Brain microvascular endothelial cell (primary cell): ENCODE results near the gene PIK3C2G.

ENCODE experiments used
- DNase-seq: peaks from one replicate; pipeline ENCODE4 v3.0.0-alpha.2; 2020
- H3K27ac ChIP-seq: fragments of 250-450 bp; sonication (Bioruptor Pico); 2 replicates; pipeline ENCODE4 v1.5.1; 2020; ENCODE audit warnings: mild to moderate bottlenecking, moderate library complexity
- H3K27me3 ChIP-seq: fragments of 250-450 bp; sonication (Bioruptor Pico); replicated peaks from 2 replicates; pipeline ENCODE4 v1.5.1; 2020; ENCODE audit warnings: mild to moderate bottlenecking
- H3K36me3 ChIP-seq: fragments of 250-450 bp; sonication (Bioruptor Pico); replicated peaks from 2 replicates; pipeline ENCODE4 v1.5.1; 2020; ENCODE audit warnings: mild to moderate bottlenecking
- H3K4me3 ChIP-seq: 2 replicates; pipeline ENCODE4 v1.5.1; 2011; ENCODE audit warnings: low read depth, mild to moderate bottlenecking, control low read depth, low read length, moderate library complexity
- CTCF ChIP-seq: IDR thresholded peaks from 2 replicates; pipeline ENCODE4 v1.5.1; 2011; ENCODE audit warnings: low read depth, mild to moderate bottlenecking, moderate library complexity, low read length, control low read depth, inconsistent platforms; ENCODE audit errors: missing control alignments
- in situ Hi-C: cut with HindIII; loops from 2 replicates; pipeline ENCODE4 v1.10.0; 2017; ENCODE audit warnings: low sequenced_read_pairs, low pct_ligation_motif_present

Gene PIK3C2G

DNA sequence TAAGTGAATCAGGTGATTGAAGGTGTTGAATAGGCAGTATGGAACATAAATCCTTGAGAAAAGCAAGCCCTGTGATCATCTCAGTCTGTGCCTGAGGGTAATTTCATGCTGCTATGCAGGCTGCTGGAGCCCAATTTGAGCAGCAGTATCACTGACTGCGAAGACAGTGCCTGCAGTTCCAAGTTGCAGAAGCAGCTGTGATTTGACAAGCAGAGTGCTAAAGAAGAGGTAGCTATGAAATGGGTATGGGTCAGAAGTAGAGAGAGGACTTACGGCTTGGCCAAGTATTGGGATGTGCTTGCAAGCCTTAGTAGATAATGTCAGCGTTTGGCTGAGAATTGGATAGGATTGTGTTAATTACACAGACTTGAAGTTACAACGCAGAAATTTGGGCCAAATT, 22.5 kb downstream of the PIK3C2G start:
- Histone ChIP-seq H3K27me3 (no peaks in the 10 kb centered on the region), H3K27ac (no peak overlapping the region), H3K36me3 (no peaks in the 10 kb centered on the region), H3K4me3 (no peak overlapping the region)
- in situ Hi-C loops = no loop called here
- no peak for TF ChIP-seq CTCF
- DNase-seq = no peak

- no peak for DNase-seq
- Histone ChIP-seq H3K36me3 (no peaks in the 10 kb centered on the region), H3K27me3 (no peaks in the 10 kb centered on the region), H3K4me3 (no peak overlapping the region), H3K27ac (no peak overlapping the region)
- in situ Hi-C loops = no loop called here
- no peak for TF ChIP-seq CTCF
These were observed 23.1 kb downstream of the PIK3C2G start for GRCh38 chr12:18284386-18284785.

- no peak overlapping the region for H3K27ac ChIP-seq
- DNase-seq = no peak
- H3K36me3 ChIP-seq = no peaks in the 10 kb centered on the region
- H3K27me3 ChIP-seq = no peaks in the 10 kb centered on the region
- in situ Hi-C loops = no loop called here
- no peak for TF ChIP-seq CTCF
- no peak overlapping the region for H3K4me3 ChIP-seq
These were observed 23.8 kb downstream of the PIK3C2G start for GRCh38 chr12:18285161-18285560.

DNA sequence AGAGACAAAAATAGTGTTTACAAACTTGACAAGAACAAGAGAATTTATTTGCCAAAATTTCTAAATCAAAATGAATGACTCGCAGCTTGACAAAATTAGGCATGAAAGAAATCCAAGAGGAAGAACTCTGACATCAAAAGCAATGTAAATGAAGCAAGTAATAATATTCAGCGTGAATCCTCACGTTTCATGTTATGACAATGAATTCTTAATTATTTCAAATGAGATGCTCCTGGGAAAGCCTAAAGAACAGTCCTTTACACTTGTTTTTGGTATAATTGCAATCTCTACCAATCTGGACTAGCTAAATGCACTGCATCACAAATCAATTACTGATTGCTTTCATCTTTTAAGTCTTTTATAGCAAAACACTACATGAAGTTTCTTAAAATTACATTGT, 29.1 kb downstream of the PIK3C2G start:
- no peak overlapping the region for H3K4me3 ChIP-seq
- no peaks in the 10 kb centered on the region for H3K36me3 ChIP-seq
- no peak for DNase-seq
- H3K27me3 ChIP-seq = no peaks in the 10 kb centered on the region
- H3K27ac ChIP-seq = no peak overlapping the region
- no peak for TF ChIP-seq CTCF
- in situ Hi-C loops = no loop called here

- in situ Hi-C loops = no loop called here
- no peaks in the 10 kb centered on the region for H3K36me3 ChIP-seq
These were observed 33.6 kb downstream of the PIK3C2G start for GRCh38 chr12:18294889-18295288.

More at GRCh38 chr12:18294889-18295288, 33.6 kb downstream of the PIK3C2G start:
- no peak for TF ChIP-seq CTCF
- DNase-seq = no peak
- H3K4me3 ChIP-seq = no peak overlapping the region
- no peak overlapping the region for H3K27ac ChIP-seq
- H3K27me3 ChIP-seq = no peaks in the 10 kb centered on the region
